ENCODE results near the gene GZMM. TPM values are rescaled to one million over a fixed set of nuclear protein-coding genes. Genes with fewer than 3 reads are reported as not detected.

The GZMM gene
- total RNA-seq, 1 donor from 2014 or later: not detected

GRCh38 chr19:497491-497868, 46.4 kb upstream of the GZMM start:
- DNase-seq (ENCODE audit: low read depth): no peak
- TF ChIP-seq CTCF (conservative IDR thresholded peaks at IDR 0.05; ENCODE audit: low read depth, low read length): no peak
- H3K4me3 ChIP-seq (ENCODE audit: low read depth, low read length): no peak overlapping the region

- H3K4me3 ChIP-seq (ENCODE audit: low read depth, low read length): no peak overlapping the region
- no peak for DNase-seq (ENCODE audit: low read depth)
- TF ChIP-seq CTCF (conservative IDR thresholded peaks at IDR 0.05; ENCODE audit: low read depth, low read length): no peak
Measured at GRCh38 chr19:497869-498510, 45.9 kb upstream of the GZMM start.

GRCh38 chr19:498511-498891, 45.4 kb upstream of the GZMM start:
- DNase-seq (ENCODE audit: low read depth): no peak
- no peak overlapping the region for H3K4me3 ChIP-seq (ENCODE audit: low read depth, low read length)
- TF ChIP-seq CTCF (conservative IDR thresholded peaks at IDR 0.05; ENCODE audit: low read depth, low read length): no peak

- no peak for TF ChIP-seq CTCF (conservative IDR thresholded peaks at IDR 0.05; ENCODE audit: low read depth, low read length)
- DNase-seq (ENCODE audit: low read depth): no peak
- no peak overlapping the region for H3K4me3 ChIP-seq (ENCODE audit: low read depth, low read length)
Measured at GRCh38 chr19:498977-499623, 44.8 kb upstream of the GZMM start.

- DNase-seq (ENCODE audit: low read depth): no peak
- H3K4me3 ChIP-seq (ENCODE audit: low read depth, low read length): no peak overlapping the region
- no peak for TF ChIP-seq CTCF (conservative IDR thresholded peaks at IDR 0.05; ENCODE audit: low read depth, low read length)
Measured at GRCh38 chr19:501646-502045, 42.2 kb upstream of the GZMM start.

- TF ChIP-seq CTCF (conservative IDR thresholded peaks at IDR 0.05; ENCODE audit: low read depth, low read length): no peak
- DNase-seq (ENCODE audit: low read depth): no peak
- H3K4me3 ChIP-seq (ENCODE audit: low read depth, low read length): no peak overlapping the region
Measured at GRCh38 chr19:504616-505015, 39.2 kb upstream of the GZMM start.

Measured in epithelial cell of proximal tubule (primary cell).